Right lobe of liver (tissue), 6 donors: ENCODE data around the gene ATRNL1. TPM values are rescaled to one million over a fixed set of nuclear protein-coding genes. Genes with fewer than 3 reads are reported as not detected.

Experiments
- ATAC-seq, 4 donors: fragments of 200-7000 bp; cut with Tn5 transposase; one replicate each; pipeline ENCODE4 v1.9.1; 2020; ENCODE audit warnings: mild to moderate bottlenecking in 4 of 4, moderate library complexity in 4 of 4
- DNase-seq, 3 donors: peaks; one replicate each; pipeline ENCODE4 v3.0.0-alpha.2; 2020
- H3K27ac ChIP-seq, 3 donors: fragments of 200-600 bp; one replicate each; pipeline ENCODE4 v1.8.0; 2022
- H3K27me3 ChIP-seq, 2 donors: fragments of 200-600 bp; one replicate each; pipeline ENCODE4 v1.8.0; 2022
- H3K36me3 ChIP-seq, 4 donors: fragments of 200-600 bp; sonication (generic) in 1 of 4; one replicate each; pipeline versions ENCODE4 v1.5.1 to v1.8.0; 2017 to 2022; ENCODE audit warnings: control low read depth in 1 of 4
- H3K4me1 ChIP-seq, 4 donors: fragments of 200-600 bp; sonication (generic) in 1 of 4; one replicate each; pipeline versions ENCODE4 v1.5.1 to v1.8.0; 2017 to 2022; ENCODE audit warnings: control low read depth in 1 of 4
- H3K4me3 ChIP-seq, 3 donors: fragments of 200-600 bp; one replicate each; pipeline ENCODE4 v1.8.0; 2022
- H3K9me3 ChIP-seq, 4 donors: fragments of 200-600 bp; sonication (generic) in 1 of 4; one replicate each; pipeline versions ENCODE4 v1.5.1 to v1.8.0; 2017 to 2022; ENCODE audit warnings: control low read depth in 1 of 4
- CTCF ChIP-seq, 4 donors: fragments of 200-600 bp in 3 of 4; fragments of 450-650 bp in 1 of 4; IDR thresholded peaks; one replicate each; pipeline versions ENCODE4 v1.5.1 to v1.8.0; 2016 to 2022; ENCODE audit warnings: antibody characterized with exemption in 4 of 4, mild to moderate bottlenecking in 2 of 4
- POLR2A ChIP-seq: fragments of 450-650 bp; IDR thresholded peaks from one replicate; pipeline ENCODE4 v1.6.1; 2017; ENCODE audit warnings: antibody characterized with exemption, mild to moderate bottlenecking
- whole genome bisulfite sequencing: methylation state at CpG from one replicate; pipeline ENCODE4 v1.1.6; 2018; ENCODE audit warnings: low coverage, low lambda C conversion rate; ENCODE audit not compliant: insufficient coverage; ENCODE audit errors: missing lambda C conversion rate; 5-methylcytosine and 5-hydroxymethylcytosine counted together
- intact Hi-C, 2 donors: fragments of 100-400 bp; cut with DNase I; formaldehyde crosslinking; loops; one replicate each; pipeline versions ENCODE4 v1.11.2 to v1.14.1; 2022
- total RNA-seq, 6 experiments: library from RNA; depleted of rRNA in 2 of 6; stranded (reverse); fragments of >200 nt in 2 of 6; fragmentation: NEBNext Ultra II Directional in 3 of 6; extraction: Animal tissue kit (Norgen Biotek cat#: 25700) in 3 of 6; gene quantifications; one replicate each; pipeline versions ENCODE4 v1.1.0 to v1.2.4, GENCODE V29; 2016 to 2023
- donor health status: DM: no; HTN: yes; CAD: no.
- donor health status: DM: no; HTN: no; CAD: no.
- donor health status: DM: no; HTN: no; CAD: no.
- donor health status: DM: no; HTN: yes; CAD: no.
- donor health status: DM: no; HTN: yes; CAD: no.

Gene ATRNL1
- total RNA-seq, 6 experiments from 2014 or later = 0.81 to 5.3 (median 2.6) TPM

- intact Hi-C loops = no loop called here
- DNase-seq (peak in 2 of 3 donors; percentile 43 to 46), ATAC-seq (peak; percentile 55 to 75 (median 62))
- Histone ChIP-seq H3K4me3 (peak overlapping the region; percentile 51 to 55 (median 53)), H3K27ac (peak overlapping the region; percentile 36 to 61 (median 59)), H3K4me1 (peaks cover 0 to 26% (median 0%) of the 10 kb centered on the region in 4 donors), H3K27me3 (no peaks in the 10 kb centered on the region), H3K9me3 (no peaks in the 10 kb centered on the region), H3K36me3 (no peaks in the 10 kb centered on the region)
- WGBS = 0% methylated on average over 4 of the region's 75 CpGs
- TF ChIP-seq POLR2A (no peak), CTCF (IDR thresholded peaks at IDR 0.05) (no peak)
These were observed 445 bp upstream of the ATRNL1 start for GRCh38 chr10:115092555-115093285.

GRCh38 chr10:115093776-115094408 lies 727 bp downstream of the ATRNL1 start:
- peak overlapping the region; percentile 51 to 55 (median 53) for H3K4me3 ChIP-seq
- H3K27me3 ChIP-seq = no peaks in the 10 kb centered on the region

GRCh38 chr10:115094416-115095140 lies 1.4 kb downstream of the ATRNL1 start:
- H3K27me3 ChIP-seq = no peaks in the 10 kb centered on the region
- 16% methylated on average over 12 of the region's 12 CpGs for WGBS
- H3K4me3 ChIP-seq = peak overlapping the region; percentile 51 to 55 (median 53)

More at GRCh38 chr10:115093776-115094408, 727 bp downstream of the ATRNL1 start:
- DNase-seq (peak in 2 of 3 donors; percentile 45 to 47), ATAC-seq (peak; percentile 56 to 69 (median 64))
- H3K36me3 ChIP-seq = no peaks in the 10 kb centered on the region
- peak overlapping the region; percentile 39 to 61 (median 59) for H3K27ac ChIP-seq
- H3K4me1 ChIP-seq = peaks cover 0 to 26% (median 0%) of the 10 kb centered on the region in 4 donors
- no peaks in the 10 kb centered on the region for H3K9me3 ChIP-seq
- intact Hi-C loops = no loop called here
- WGBS = 0% methylated on average over 6 of the region's 61 CpGs
- no peak for TF ChIP-seq POLR2A
- peak in 3 of 4 donors; percentile 21 to 24 (median 21) for TF ChIP-seq CTCF (IDR thresholded peaks at IDR 0.05)

More at GRCh38 chr10:115094416-115095140, 1.4 kb downstream of the ATRNL1 start:
- Histone ChIP-seq H3K36me3 (no peaks in the 10 kb centered on the region), H3K27ac (peak overlapping the region in 1 of 3 donors; percentile 59), H3K9me3 (no peaks in the 10 kb centered on the region), H3K4me1 (peaks cover 0 to 26% (median 0%) of the 10 kb centered on the region in 4 donors)
- intact Hi-C loops = no loop called here
- DNase-seq (no peak), ATAC-seq (peak; percentile 66 to 74 (median 67))
- TF ChIP-seq POLR2A (no peak), CTCF (IDR thresholded peaks at IDR 0.05) (no peak)
